Measurements from ENCODE around the gene CRCP.

Gene CRCP

GRCh38 chr7:66187905-66188304, 73.3 kb downstream of the CRCP start:
- no peak for DNase-seq

GRCh38 chr7:66188645-66189044, 74.0 kb downstream of the CRCP start:
- DNase-seq: no peak

GRCh38 chr7:66189695-66190503, 75.3 kb downstream of the CRCP start:
- DNase-seq: peak in 6 of 51 donors; percentile 3 to 9 (median 6)

- no peak for DNase-seq
Measured at GRCh38 chr7:66190504-66190857, 75.8 kb downstream of the CRCP start.

GRCh38 chr7:66193146-66193725, 78.6 kb downstream of the CRCP start:
- DNase-seq: no peak

- no peak for DNase-seq
Measured at GRCh38 chr7:66198469-66198868, 83.8 kb downstream of the CRCP start.

- no peak for DNase-seq
Measured at GRCh38 chr7:66198956-66199355, 84.3 kb downstream of the CRCP start.

GRCh38 chr7:66202441-66202840, 87.8 kb downstream of the CRCP start:
- no peak for DNase-seq

Measured in hypothalamus (tissue), 51 donors.